NT2/D1 (cell line): ENCODE measurements around the gene TGM2.

Experiments
- DNase-seq: peaks from one replicate; pipeline ENCODE4 v3.0.0-alpha.2; 2011; ENCODE audit warnings: low read depth, low spot score
- H3K27me3 ChIP-seq: 2 replicates; pipeline ENCODE4 v1.6.0; 2011; ENCODE audit warnings: mild to moderate bottlenecking; ENCODE audit not compliant: insufficient read length, insufficient read depth
- H3K36me3 ChIP-seq: 2 replicates; pipeline ENCODE4 v1.6.1; 2011; ENCODE audit warnings: mild to moderate bottlenecking, low read length, mixed read lengths; ENCODE audit not compliant: insufficient read depth, insufficient read length
- H3K4me1 ChIP-seq: 2 replicates; pipeline ENCODE4 v1.5.1; 2011; ENCODE audit not compliant: insufficient read depth, insufficient read length
- H3K4me3 ChIP-seq: 2 replicates; pipeline ENCODE4 v1.5.1; 2011; ENCODE audit warnings: low read depth; ENCODE audit not compliant: insufficient read length
- H3K9ac ChIP-seq: 2 replicates; pipeline ENCODE4 v1.6.0; 2011; ENCODE audit warnings: low read depth; ENCODE audit not compliant: insufficient read length
- H3K9me3 ChIP-seq: 2 replicates; pipeline ENCODE4 v1.5.1; 2011; ENCODE audit warnings: mild to moderate bottlenecking, low read length; ENCODE audit not compliant: insufficient read depth
- SUZ12 ChIP-seq: IDR thresholded peaks from 2 replicates; pipeline ENCODE4 v1.6.1; 2011; ENCODE audit not compliant: insufficient read length, insufficient read depth; ENCODE audit errors: extremely low read depth
- YY1 ChIP-seq: IDR thresholded peaks from 2 replicates; pipeline ENCODE4 v1.6.1; 2011; ENCODE audit not compliant: insufficient read length, insufficient read depth
- ZNF274 ChIP-seq: IDR thresholded peaks from 2 replicates; pipeline ENCODE4 v1.6.1; 2011; ENCODE audit warnings: mild to moderate bottlenecking, low read depth, low read length

The TGM2 gene

GRCh38 chr20:38197619-38198018 lies 32.5 kb upstream of the TGM2 start:
- H3K4me3 ChIP-seq, result no peak overlapping the region
- no peaks in the 10 kb centered on the region for H3K9me3 ChIP-seq
- no peaks in the 10 kb centered on the region for H3K36me3 ChIP-seq
- H3K9ac ChIP-seq, result no peak overlapping the region
- H3K27me3 ChIP-seq, result no peaks in the 10 kb centered on the region
- peaks cover 13% of the 10 kb centered on the region for H3K4me1 ChIP-seq
- TF ChIP-seq ZNF274, result no peak
- no peak for TF ChIP-seq SUZ12
- TF ChIP-seq YY1, result no peak
- DNase-seq, result no peak

- TF ChIP-seq ZNF274, result no peak
- TF ChIP-seq YY1, result no peak
- no peak for TF ChIP-seq SUZ12
- peaks cover 13% of the 10 kb centered on the region for H3K4me1 ChIP-seq
- no peak for DNase-seq
- no peak overlapping the region for H3K4me3 ChIP-seq
- no peaks in the 10 kb centered on the region for H3K36me3 ChIP-seq
- H3K27me3 ChIP-seq, result no peaks in the 10 kb centered on the region
- no peaks in the 10 kb centered on the region for H3K9me3 ChIP-seq
- H3K9ac ChIP-seq, result no peak overlapping the region
Observed at GRCh38 chr20:38197217-38197616, 32.1 kb upstream of the TGM2 start.

GRCh38 chr20:38196592-38196991 lies 31.5 kb upstream of the TGM2 start:
- no peaks in the 10 kb centered on the region for H3K36me3 ChIP-seq
- DNase-seq, result no peak
- H3K9me3 ChIP-seq, result no peaks in the 10 kb centered on the region
- H3K4me3 ChIP-seq, result no peak overlapping the region
- H3K4me1 ChIP-seq, result peaks cover 13% of the 10 kb centered on the region
- H3K27me3 ChIP-seq, result no peaks in the 10 kb centered on the region
- TF ChIP-seq SUZ12 (no peak), YY1 (no peak), ZNF274 (no peak)
- no peak overlapping the region for H3K9ac ChIP-seq

GRCh38 chr20:38196076-38196475 lies 31.0 kb upstream of the TGM2 start:
- H3K4me1 ChIP-seq, result peaks cover 10% of the 10 kb centered on the region
- H3K9ac ChIP-seq, result no peak overlapping the region
- no peak for DNase-seq

GRCh38 chr20:38195521-38195920 lies 30.5 kb upstream of the TGM2 start:
- no peak for DNase-seq
- H3K9ac ChIP-seq, result no peak overlapping the region
- peaks cover 10% of the 10 kb centered on the region for H3K4me1 ChIP-seq
- H3K9me3 ChIP-seq, result no peaks in the 10 kb centered on the region
- H3K4me3 ChIP-seq, result no peak overlapping the region
- H3K27me3 ChIP-seq, result no peaks in the 10 kb centered on the region
- no peaks in the 10 kb centered on the region for H3K36me3 ChIP-seq
- no peak for TF ChIP-seq YY1
- no peak for TF ChIP-seq ZNF274

More at GRCh38 chr20:38196076-38196475, 31.0 kb upstream of the TGM2 start:
- H3K27me3 ChIP-seq, result no peaks in the 10 kb centered on the region
- H3K36me3 ChIP-seq, result no peaks in the 10 kb centered on the region
- no peak overlapping the region for H3K4me3 ChIP-seq
- TF ChIP-seq ZNF274 (no peak), YY1 (no peak), SUZ12 (no peak)
- H3K9me3 ChIP-seq, result no peaks in the 10 kb centered on the region

- peaks cover 9% of the 10 kb centered on the region for H3K4me1 ChIP-seq
- no peaks in the 10 kb centered on the region for H3K9me3 ChIP-seq
- no peak overlapping the region for H3K9ac ChIP-seq
- H3K4me3 ChIP-seq, result no peak overlapping the region
- TF ChIP-seq SUZ12 (no peak), YY1 (no peak), ZNF274 (no peak)
- no peak for DNase-seq
- H3K36me3 ChIP-seq, result no peaks in the 10 kb centered on the region
- H3K27me3 ChIP-seq, result no peaks in the 10 kb centered on the region
Observed at GRCh38 chr20:38194971-38195504, 30.0 kb upstream of the TGM2 start.

GRCh38 chr20:38193586-38194105 lies 28.6 kb upstream of the TGM2 start:
- Histone ChIP-seq H3K9me3 (no peaks in the 10 kb centered on the region), H3K4me1 (peaks cover 5% of the 10 kb centered on the region), H3K36me3 (no peaks in the 10 kb centered on the region), H3K4me3 (no peak overlapping the region), H3K9ac (no peak overlapping the region), H3K27me3 (no peaks in the 10 kb centered on the region)
- TF ChIP-seq YY1 (no peak), ZNF274 (no peak), SUZ12 (no peak)
- DNase-seq, result no peak
